HepG2 (cell line): ENCODE results near the gene RILP. TPM values are rescaled to one million over a fixed set of nuclear protein-coding genes. Genes with fewer than 3 reads are reported as not detected.

ENCODE experiments used
- ARID2 ChIP-seq: sonication (generic); formaldehyde crosslinking; IDR thresholded peaks from 2 replicates; pipeline ENCODE4 v1.8.1; 2022; ENCODE audit warnings: mild to moderate bottlenecking, missing genetic modification reagents, borderline replicate concordance
- DR1 ChIP-seq: sonication (generic); formaldehyde crosslinking; IDR thresholded peaks from 2 replicates; pipeline ENCODE4 v1.8.0; 2021; ENCODE audit warnings: mild to moderate bottlenecking, missing genetic modification reagents, inconsistent platforms
- EEA1 ChIP-seq: sonication (generic); formaldehyde crosslinking; IDR thresholded peaks from 2 replicates; pipeline ENCODE4 v1.5.1; 2020; ENCODE audit warnings: mild to moderate bottlenecking, missing genetic modification reagents, borderline replicate concordance
- HMGA1 ChIP-seq: sonication (generic); formaldehyde crosslinking; conservative IDR thresholded peaks from 2 replicates; pipeline ENCODE4 v1.4.0; 2020; ENCODE audit warnings: missing genetic modification reagents
- HNRNPH1 ChIP-seq: fragments of 200-400 bp; formaldehyde crosslinking; optimal IDR thresholded peaks from 2 replicates; pipeline ENCODE3; 2017; ENCODE audit warnings: mild to moderate bottlenecking, low read depth, low read length
- MED8 ChIP-seq: sonication (generic); formaldehyde crosslinking; IDR thresholded peaks from 2 replicates; pipeline ENCODE4 v1.8.1; 2023; ENCODE audit warnings: mild to moderate bottlenecking, missing genetic modification reagents; ENCODE audit not compliant: insufficient replicate concordance
- NFRKB ChIP-seq: fragments of 450-650 bp; IDR thresholded peaks from 2 replicates; pipeline ENCODE4 v1.6.1; 2017
- NONO ChIP-seq, 2 experiments: fragments of 450-650 bp in 1 of 2; sonication (generic) in 1 of 2; formaldehyde crosslinking in 1 of 2; IDR thresholded peaks in 1 of 2; conservative IDR thresholded peaks in 1 of 2; 2 replicates each; pipeline versions ENCODE4 v1.6.1 to v1.8.0; 2017 to 2022; ENCODE audit warnings: mild to moderate bottlenecking in 1 of 2, missing genetic modification reagents in 1 of 2, moderate library complexity in 1 of 2
- PHF20 ChIP-seq: sonication (generic); formaldehyde crosslinking; IDR thresholded peaks from 2 replicates; pipeline ENCODE4 v1.5.0; 2020; ENCODE audit warnings: mild to moderate bottlenecking, missing genetic modification reagents
- U2AF2 ChIP-seq: fragments of 200-400 bp; formaldehyde crosslinking; IDR thresholded peaks from 2 replicates; pipeline ENCODE4 v1.6.1; 2017; ENCODE audit warnings: low read depth, mild to moderate bottlenecking, low read length
- YEATS4 ChIP-seq: sonication (generic); formaldehyde crosslinking; IDR thresholded peaks from 2 replicates; pipeline ENCODE4 v1.4.0; 2020; ENCODE audit warnings: missing genetic modification reagents, borderline replicate concordance
- ZFP36L2 ChIP-seq: sonication (generic); formaldehyde crosslinking; IDR thresholded peaks from 2 replicates; pipeline ENCODE4 v1.4.0; 2020; ENCODE audit warnings: missing genetic modification reagents
- ZNF205 ChIP-seq: IDR thresholded peaks from 2 replicates; pipeline ENCODE4 v1.6.1; 2018; ENCODE audit warnings: missing biosample characterization, missing genetic modification reagents
- ZNF441 ChIP-seq: sonication (generic); formaldehyde crosslinking; IDR thresholded peaks from 2 replicates; pipeline ENCODE4 v1.7.0; 2021; ENCODE audit warnings: missing genetic modification reagents, borderline replicate concordance
- polyA plus RNA-seq, 8 experiments: library from polyadenylated mRNA; depleted of rRNA in 3 of 8; stranded (reverse) in 7 of 8; unstranded in 1 of 8; fragments of >200 nt; fragmentation: Illumina TruSeq in 4 of 8; extraction: Trizol in 4 of 8; gene quantifications; 2 replicates each; pipeline versions ENCODE4 v1.2.1 to v1.2.3, GENCODE V29; 2011 to 2016; ENCODE audit warnings: low read depth in 4 of 8, missing spikeins in 1 of 8, mixed read lengths in 1 of 8; ENCODE audit not compliant: insufficient read depth in 1 of 8
- total RNA-seq, 5 experiments: library from RNA; depleted of rRNA; stranded (reverse); fragments of >200 nt; fragmentation: Illumina TruSeq; extraction: Trizol; gene quantifications; 2 replicates each; pipeline ENCODE4 v1.2.3, GENCODE V29; 2016; ENCODE audit warnings: low read depth in 1 of 5
- TF ChIP-seq, protein P1 (sequence below): sonication (generic); formaldehyde crosslinking; IDR thresholded peaks from 2 replicates; pipeline ENCODE4 v1.8.0; 2022; ENCODE audit warnings: mild to moderate bottlenecking, missing genetic modification reagents; ENCODE audit not compliant: insufficient replicate concordance
- TF ChIP-seq, protein P2 (sequence below): fragments of 450-650 bp; IDR thresholded peaks from 2 replicates; pipeline ENCODE4 v1.6.1; 2017; ENCODE audit warnings: mild to moderate bottlenecking
- TF ChIP-seq, protein P3 (sequence below): sonication (generic); formaldehyde crosslinking; IDR thresholded peaks from 2 replicates; pipeline ENCODE4 v1.4.0; 2020; ENCODE audit warnings: mild to moderate bottlenecking, missing genetic modification reagents
- TF ChIP-seq, protein P4 (sequence below): sonication (generic); formaldehyde crosslinking; IDR thresholded peaks from 2 replicates; pipeline ENCODE4 v1.4.0; 2020; ENCODE audit warnings: missing genetic modification reagents, mild to moderate bottlenecking, borderline replicate concordance
- TF ChIP-seq, protein P5 (sequence below): sonication (generic); formaldehyde crosslinking; IDR thresholded peaks from 2 replicates; pipeline ENCODE4 v1.5.0; 2020; ENCODE audit warnings: missing genetic modification reagents

The RILP gene
- total and polyA plus RNA-seq, 2 of the 13 experiments (the other 11 are each of a cell fraction or from before 2014, with no cell fraction given) = 6.6 to 8.1 TPM

DNA sequence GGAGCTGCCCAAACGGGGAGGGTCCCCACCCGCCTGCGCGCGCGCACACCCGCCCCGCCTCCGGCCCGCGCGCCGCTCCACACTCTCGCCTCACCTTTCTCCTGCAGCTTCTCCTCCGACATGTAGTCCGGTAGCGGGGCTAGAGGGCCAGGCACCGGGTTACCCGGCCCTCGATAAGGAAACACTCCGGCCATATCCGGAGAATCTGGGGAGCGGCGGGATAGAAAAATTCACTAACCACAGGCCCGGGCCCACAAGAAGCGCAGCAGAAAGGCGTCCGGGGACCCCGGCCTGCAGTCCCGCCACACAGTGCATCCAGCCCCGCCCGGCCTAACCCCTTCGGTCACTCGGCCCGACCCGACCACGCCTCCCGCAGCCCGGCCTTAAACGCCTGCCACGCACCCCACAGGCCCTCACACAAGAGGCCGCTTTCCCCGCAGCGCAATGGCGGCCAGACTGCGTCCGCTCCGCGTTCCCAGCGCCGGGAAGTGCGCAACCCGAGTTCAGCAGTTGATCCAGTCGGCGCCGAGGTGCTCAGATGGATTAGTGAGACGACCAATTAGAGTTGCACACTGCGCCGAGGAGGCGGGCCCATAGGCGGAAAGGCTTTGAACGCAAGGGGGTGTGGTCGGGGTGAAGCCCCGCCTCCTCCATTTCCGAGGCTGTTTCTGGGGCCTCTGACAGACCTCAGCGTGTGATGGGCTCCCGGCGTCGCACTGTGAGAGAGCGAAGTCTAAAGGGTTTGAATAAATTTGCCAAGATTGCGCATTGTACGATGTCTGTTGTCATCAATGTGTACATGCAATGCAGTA lies 34.9 kb upstream of the RILP start, which contains the start of gene PRPF8 (continued):
- TF ChIP-seq, protein P1, sequence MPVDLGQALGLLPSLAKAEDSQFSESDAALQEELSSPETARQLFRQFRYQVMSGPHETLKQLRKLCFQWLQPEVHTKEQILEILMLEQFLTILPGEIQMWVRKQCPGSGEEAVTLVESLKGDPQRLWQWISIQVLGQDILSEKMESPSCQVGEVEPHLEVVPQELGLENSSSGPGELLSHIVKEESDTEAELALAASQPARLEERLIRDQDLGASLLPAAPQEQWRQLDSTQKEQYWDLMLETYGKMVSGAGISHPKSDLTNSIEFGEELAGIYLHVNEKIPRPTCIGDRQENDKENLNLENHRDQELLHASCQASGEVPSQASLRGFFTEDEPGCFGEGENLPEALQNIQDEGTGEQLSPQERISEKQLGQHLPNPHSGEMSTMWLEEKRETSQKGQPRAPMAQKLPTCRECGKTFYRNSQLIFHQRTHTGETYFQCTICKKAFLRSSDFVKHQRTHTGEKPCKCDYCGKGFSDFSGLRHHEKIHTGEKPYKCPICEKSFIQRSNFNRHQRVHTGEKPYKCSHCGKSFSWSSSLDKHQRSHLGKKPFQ = no peak
- no peak for TF ChIP-seq NONO (IDR thresholded peaks at IDR 0.05)
- peak; percentile 81 for TF ChIP-seq NONO (CRISPR knock-in tag; conservative IDR thresholded peaks at IDR 0.05)
- TF ChIP-seq PHF20 = peak; percentile 86
- TF ChIP-seq DR1 (CRISPR knock-in tag) = peak; percentile 83
- TF ChIP-seq U2AF2 = peak; percentile 37; the same call in 1 of the 2 replicates
- peak; percentile 83; the same call in 1 of the 2 replicates for TF ChIP-seq ZNF205 (CRISPR knock-in tag)
- TF ChIP-seq ZNF441 (CRISPR knock-in tag) = peak; percentile 69; the same call in 1 of the 2 replicates
- TF ChIP-seq, protein P2, sequence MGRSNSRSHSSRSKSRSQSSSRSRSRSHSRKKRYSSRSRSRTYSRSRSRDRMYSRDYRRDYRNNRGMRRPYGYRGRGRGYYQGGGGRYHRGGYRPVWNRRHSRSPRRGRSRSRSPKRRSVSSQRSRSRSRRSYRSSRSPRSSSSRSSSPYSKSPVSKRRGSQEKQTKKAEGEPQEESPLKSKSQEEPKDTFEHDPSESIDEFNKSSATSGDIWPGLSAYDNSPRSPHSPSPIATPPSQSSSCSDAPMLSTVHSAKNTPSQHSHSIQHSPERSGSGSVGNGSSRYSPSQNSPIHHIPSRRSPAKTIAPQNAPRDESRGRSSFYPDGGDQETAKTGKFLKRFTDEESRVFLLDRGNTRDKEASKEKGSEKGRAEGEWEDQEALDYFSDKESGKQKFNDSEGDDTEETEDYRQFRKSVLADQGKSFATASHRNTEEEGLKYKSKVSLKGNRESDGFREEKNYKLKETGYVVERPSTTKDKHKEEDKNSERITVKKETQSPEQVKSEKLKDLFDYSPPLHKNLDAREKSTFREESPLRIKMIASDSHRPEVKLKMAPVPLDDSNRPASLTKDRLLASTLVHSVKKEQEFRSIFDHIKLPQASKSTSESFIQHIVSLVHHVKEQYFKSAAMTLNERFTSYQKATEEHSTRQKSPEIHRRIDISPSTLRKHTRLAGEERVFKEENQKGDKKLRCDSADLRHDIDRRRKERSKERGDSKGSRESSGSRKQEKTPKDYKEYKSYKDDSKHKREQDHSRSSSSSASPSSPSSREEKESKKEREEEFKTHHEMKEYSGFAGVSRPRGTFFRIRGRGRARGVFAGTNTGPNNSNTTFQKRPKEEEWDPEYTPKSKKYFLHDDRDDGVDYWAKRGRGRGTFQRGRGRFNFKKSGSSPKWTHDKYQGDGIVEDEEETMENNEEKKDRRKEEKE = no peak
- TF ChIP-seq HMGA1 = no peak
- TF ChIP-seq NFRKB = 0 out of 2 replicates have a peak, but pooled peaks have one; percentile 37
- peak; percentile 97 for TF ChIP-seq YEATS4 (CRISPR knock-in tag)
- TF ChIP-seq, protein P3, sequence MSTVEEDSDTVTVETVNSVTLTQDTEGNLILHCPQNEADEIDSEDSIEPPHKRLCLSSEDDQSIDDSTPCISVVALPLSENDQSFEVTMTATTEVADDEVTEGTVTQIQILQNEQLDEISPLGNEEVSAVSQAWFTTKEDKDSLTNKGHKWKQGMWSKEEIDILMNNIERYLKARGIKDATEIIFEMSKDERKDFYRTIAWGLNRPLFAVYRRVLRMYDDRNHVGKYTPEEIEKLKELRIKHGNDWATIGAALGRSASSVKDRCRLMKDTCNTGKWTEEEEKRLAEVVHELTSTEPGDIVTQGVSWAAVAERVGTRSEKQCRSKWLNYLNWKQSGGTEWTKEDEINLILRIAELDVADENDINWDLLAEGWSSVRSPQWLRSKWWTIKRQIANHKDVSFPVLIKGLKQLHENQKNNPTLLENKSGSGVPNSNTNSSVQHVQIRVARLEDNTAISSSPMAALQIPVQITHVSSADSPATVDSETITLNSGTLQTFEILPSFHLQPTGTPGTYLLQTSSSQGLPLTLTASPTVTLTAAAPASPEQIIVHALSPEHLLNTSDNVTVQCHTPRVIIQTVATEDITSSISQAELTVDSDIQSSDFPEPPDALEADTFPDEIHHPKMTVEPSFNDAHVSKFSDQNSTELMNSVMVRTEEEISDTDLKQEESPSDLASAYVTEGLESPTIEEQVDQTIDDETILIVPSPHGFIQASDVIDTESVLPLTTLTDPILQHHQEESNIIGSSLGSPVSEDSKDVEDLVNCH (CRISPR knock-in tag) = no peak
- no peak for TF ChIP-seq HNRNPH1
- TF ChIP-seq, protein P4, sequence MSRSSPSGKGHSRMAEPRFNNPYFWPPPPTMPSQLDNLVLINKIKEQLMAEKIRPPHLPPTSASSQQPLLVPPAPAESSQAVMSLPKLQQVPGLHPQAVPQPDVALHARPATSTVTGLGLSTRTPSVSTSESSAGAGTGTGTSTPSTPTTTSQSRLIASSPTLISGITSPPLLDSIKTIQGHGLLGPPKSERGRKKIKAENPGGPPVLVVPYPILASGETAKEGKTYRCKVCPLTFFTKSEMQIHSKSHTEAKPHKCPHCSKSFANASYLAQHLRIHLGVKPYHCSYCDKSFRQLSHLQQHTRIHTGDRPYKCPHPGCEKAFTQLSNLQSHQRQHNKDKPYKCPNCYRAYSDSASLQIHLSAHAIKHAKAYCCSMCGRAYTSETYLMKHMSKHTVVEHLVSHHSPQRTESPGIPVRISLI (CRISPR knock-in tag) = no peak
- no peak for TF ChIP-seq ZFP36L2 (CRISPR knock-in tag)
- TF ChIP-seq EEA1 (CRISPR knock-in tag) = peak; percentile 72; the same call in 1 of the 2 replicates
- TF ChIP-seq, protein P5, sequence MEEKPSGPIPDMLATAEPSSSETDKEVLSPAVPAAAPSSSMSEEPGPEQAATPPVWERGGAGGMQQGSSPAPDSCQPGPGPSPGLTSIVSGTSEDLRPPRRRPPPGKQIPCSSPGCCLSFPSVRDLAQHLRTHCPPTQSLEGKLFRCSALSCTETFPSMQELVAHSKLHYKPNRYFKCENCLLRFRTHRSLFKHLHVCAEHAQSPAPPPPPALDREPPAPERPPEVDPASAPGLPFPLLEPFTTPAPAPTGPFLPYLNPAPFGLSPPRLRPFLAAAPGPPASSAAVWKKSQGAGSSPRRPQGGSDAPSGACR (CRISPR knock-in tag) = peak; percentile 85; the same call in 1 of the 2 replicates
- no peak for TF ChIP-seq MED8 (CRISPR knock-in tag)
- no peak for TF ChIP-seq ARID2
